ENCODE data around the gene CCDC149.

CCDC149 gene

DNA sequence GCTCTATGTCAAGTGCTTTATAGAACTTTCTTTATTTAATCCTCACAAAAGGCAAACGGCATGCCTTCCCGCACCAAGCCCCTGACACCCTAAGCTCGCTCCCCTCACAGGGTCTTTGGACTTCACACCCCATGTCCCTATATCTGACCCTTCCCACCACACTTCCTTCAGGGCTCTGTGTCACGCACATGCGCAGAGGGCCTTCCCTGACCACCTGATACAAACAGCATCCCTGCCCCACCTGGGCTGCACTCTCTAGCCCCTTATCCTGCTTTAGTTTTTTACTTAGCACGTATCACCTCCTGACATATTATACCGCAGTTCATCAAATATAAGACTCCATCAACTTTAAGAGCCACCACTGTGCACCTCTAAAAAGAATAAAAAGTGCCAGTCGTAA, 67.7 kb downstream of the CCDC149 start:
- Histone ChIP-seq H3K4me2 (ENCODE audit: low read depth, low read length) (no peak overlapping the region), H3K9ac (ENCODE audit: low read length) (no peak overlapping the region), H3K9me2 (replicated peaks; ENCODE audit: insufficient read depth, low read length) (no peaks in the 10 kb centered on the region), H3K4me3 (ENCODE audit: low read length) (no peak overlapping the region), H3K79me2 (ENCODE audit: low read length) (no peaks in the 10 kb centered on the region), H3K36me3 (replicated peaks; ENCODE audit: insufficient read depth, low read length) (no peaks in the 10 kb centered on the region), H3K4me1 (ENCODE audit: low read length) (no peaks in the 10 kb centered on the region), H3K9me3 (replicated peaks; ENCODE audit: insufficient read depth, low read length) (no peaks in the 10 kb centered on the region), H3K27me3 (replicated peaks; ENCODE audit: insufficient read depth, low read length) (no peaks in the 10 kb centered on the region), H3F3A (ENCODE audit: insufficient read depth, low read length) (no peaks in the 10 kb centered on the region), H3K27ac (ENCODE audit: low read length) (no peak overlapping the region), H4K20me1 (ENCODE audit: insufficient read depth, low read length) (no peaks in the 10 kb centered on the region), H2AFZ (ENCODE audit: low read length) (no peak overlapping the region)
- no peak for TF ChIP-seq EZH2 (optimal IDR thresholded peaks at IDR 0.05; ENCODE audit: low read depth, low read length)
- no peak for TF ChIP-seq EZH2phosphoT487 (IDR thresholded peaks at IDR 0.05; ENCODE audit: low read length)
- TF ChIP-seq CTCF (IDR thresholded peaks at IDR 0.05; ENCODE audit: low read length): no peak
- DNase-seq: no peak

DNA sequence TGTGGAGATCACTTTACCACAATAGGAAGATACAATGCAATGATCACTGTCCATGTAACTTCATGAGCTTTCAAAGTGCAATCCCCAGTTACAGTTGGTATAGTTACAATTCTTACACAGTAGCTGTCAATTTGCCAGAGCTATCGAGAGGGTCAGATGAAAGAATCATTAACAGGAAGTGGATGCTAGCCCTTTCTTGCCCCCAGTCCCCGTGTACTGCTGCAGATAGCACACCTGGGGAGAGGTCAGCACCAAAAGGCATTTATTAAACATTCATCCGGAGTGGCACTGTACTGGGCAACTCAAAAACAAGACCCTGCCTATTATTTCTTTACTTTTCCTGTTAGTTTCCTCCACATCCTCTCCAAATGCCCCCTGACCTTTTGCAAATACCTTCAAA, 69.7 kb downstream of the CCDC149 start:
- H3K4me2 ChIP-seq (ENCODE audit: low read depth, low read length): no peak overlapping the region
- no peak overlapping the region for H2AFZ ChIP-seq (ENCODE audit: low read length)
- no peak overlapping the region for H3K4me3 ChIP-seq (ENCODE audit: low read length)
- no peaks in the 10 kb centered on the region for H3K9me3 ChIP-seq (replicated peaks; ENCODE audit: insufficient read depth, low read length)
- H3F3A ChIP-seq (ENCODE audit: insufficient read depth, low read length): no peaks in the 10 kb centered on the region
- no peaks in the 10 kb centered on the region for H3K4me1 ChIP-seq (ENCODE audit: low read length)
- no peaks in the 10 kb centered on the region for H3K9me2 ChIP-seq (replicated peaks; ENCODE audit: insufficient read depth, low read length)
- H3K9ac ChIP-seq (ENCODE audit: low read length): no peak overlapping the region
- H3K79me2 ChIP-seq (ENCODE audit: low read length): no peaks in the 10 kb centered on the region
- no peak overlapping the region for H3K27ac ChIP-seq (ENCODE audit: low read length)
- DNase-seq: no peak
- no peaks in the 10 kb centered on the region for H3K27me3 ChIP-seq (replicated peaks; ENCODE audit: insufficient read depth, low read length)
- TF ChIP-seq EZH2phosphoT487 (IDR thresholded peaks at IDR 0.05; ENCODE audit: low read length) (no peak), CTCF (IDR thresholded peaks at IDR 0.05; ENCODE audit: low read length) (no peak), EZH2 (optimal IDR thresholded peaks at IDR 0.05; ENCODE audit: low read depth, low read length) (no peak)
- no peaks in the 10 kb centered on the region for H3K36me3 ChIP-seq (replicated peaks; ENCODE audit: insufficient read depth, low read length)
- H4K20me1 ChIP-seq (ENCODE audit: insufficient read depth, low read length): no peaks in the 10 kb centered on the region

GRCh38 chr4:24842356-24842755, 70.5 kb downstream of the CCDC149 start:
- H3K4me2 ChIP-seq (ENCODE audit: low read depth, low read length): no peak overlapping the region
- no peak for TF ChIP-seq EZH2phosphoT487 (IDR thresholded peaks at IDR 0.05; ENCODE audit: low read length)
- TF ChIP-seq EZH2 (optimal IDR thresholded peaks at IDR 0.05; ENCODE audit: low read depth, low read length): no peak
- no peak for TF ChIP-seq CTCF (IDR thresholded peaks at IDR 0.05; ENCODE audit: low read length)
- no peaks in the 10 kb centered on the region for H3K36me3 ChIP-seq (replicated peaks; ENCODE audit: insufficient read depth, low read length)
- no peak overlapping the region for H3K4me3 ChIP-seq (ENCODE audit: low read length)
- H3K79me2 ChIP-seq (ENCODE audit: low read length): no peaks in the 10 kb centered on the region
- H3K9me2 ChIP-seq (replicated peaks; ENCODE audit: insufficient read depth, low read length): no peaks in the 10 kb centered on the region
- H3K4me1 ChIP-seq (ENCODE audit: low read length): no peaks in the 10 kb centered on the region
- no peak overlapping the region for H3K27ac ChIP-seq (ENCODE audit: low read length)
- H3K9ac ChIP-seq (ENCODE audit: low read length): no peak overlapping the region
- H3K27me3 ChIP-seq (replicated peaks; ENCODE audit: insufficient read depth, low read length): no peaks in the 10 kb centered on the region
- H4K20me1 ChIP-seq (ENCODE audit: insufficient read depth, low read length): no peaks in the 10 kb centered on the region
- H3F3A ChIP-seq (ENCODE audit: insufficient read depth, low read length): no peaks in the 10 kb centered on the region
- DNase-seq: no peak
- H2AFZ ChIP-seq (ENCODE audit: low read length): no peak overlapping the region
- H3K9me3 ChIP-seq (replicated peaks; ENCODE audit: insufficient read depth, low read length): no peaks in the 10 kb centered on the region
